Measurements from ENCODE around the gene SMCR8. TPM values are rescaled to one million over a fixed set of nuclear protein-coding genes. Genes with fewer than 3 reads are reported as not detected.
A peak's percentile ranks its signal among the peaks of the same experiment; 100 is the strongest.

The SMCR8 gene
- polyA plus RNA-seq, 3 donors = 2.4 to 24.4 (median 5.3) TPM

GRCh38 chr17:18353541-18353940, 38.4 kb downstream of the SMCR8 start:
- Histone ChIP-seq H3K9ac (ENCODE audit: insufficient read depth, low read length, poor library complexity, severe bottlenecking) (no peak overlapping the region), H3K4me3 (replicated peaks in 1 of 3; ENCODE audit: low read depth in 2 of 3, low read length in 3 of 3) (no peak overlapping the region), H3K79me2 (ENCODE audit: insufficient read depth, low read length) (no peaks in the 10 kb centered on the region), H3K36me3 (replicated peaks in 1 of 2; ENCODE audit: control insufficient read depth in 1 of 2, insufficient read depth in 2 of 2, low read length in 2 of 2) (peaks cover 18 to 22% of the 10 kb centered on the region in 2 donors), H3K27ac (ENCODE audit: low read depth in 1 of 2, low read length in 2 of 2) (no peak overlapping the region), H4K20me1 (ENCODE audit: insufficient read depth, low read length) (no peaks in the 10 kb centered on the region), H2AFZ (ENCODE audit: insufficient read depth, low read depth, low read length, poor library complexity, severe bottlenecking) (no peak overlapping the region), H3K4me2 (replicated peaks; ENCODE audit: extremely low read depth, low read length, poor library complexity, severe bottlenecking) (no peak overlapping the region), H3K4me1 (ENCODE audit: control insufficient read depth in 1 of 2, insufficient read depth in 2 of 2, low read length in 2 of 2) (peaks cover 14% of the 10 kb centered on the region in 2 donors), H3K27me3 (ENCODE audit: control insufficient read depth in 2 of 2, insufficient read depth in 2 of 2, low read length in 2 of 2) (no peaks in the 10 kb centered on the region), H3K9me3 (replicated peaks in 1 of 2; ENCODE audit: control insufficient read depth in 1 of 2, insufficient read depth in 1 of 2, low read length in 2 of 2) (no peaks in the 10 kb centered on the region)
- H3K36me3 Mint-ChIP-seq = peaks cover 23 to 42% of the 10 kb centered on the region in 2 donors
- intact Hi-C loops (cut with micrococcal nuclease) = no loop called here
- WGBS (ENCODE audit: insufficient coverage) = no CpG with 5 or more reads among the region's 6 CpGs
- peak overlapping the region in 1 of 7 donors; percentile 10 for H3K27ac Mint-ChIP-seq
- TF ChIP-seq, protein P1, sequence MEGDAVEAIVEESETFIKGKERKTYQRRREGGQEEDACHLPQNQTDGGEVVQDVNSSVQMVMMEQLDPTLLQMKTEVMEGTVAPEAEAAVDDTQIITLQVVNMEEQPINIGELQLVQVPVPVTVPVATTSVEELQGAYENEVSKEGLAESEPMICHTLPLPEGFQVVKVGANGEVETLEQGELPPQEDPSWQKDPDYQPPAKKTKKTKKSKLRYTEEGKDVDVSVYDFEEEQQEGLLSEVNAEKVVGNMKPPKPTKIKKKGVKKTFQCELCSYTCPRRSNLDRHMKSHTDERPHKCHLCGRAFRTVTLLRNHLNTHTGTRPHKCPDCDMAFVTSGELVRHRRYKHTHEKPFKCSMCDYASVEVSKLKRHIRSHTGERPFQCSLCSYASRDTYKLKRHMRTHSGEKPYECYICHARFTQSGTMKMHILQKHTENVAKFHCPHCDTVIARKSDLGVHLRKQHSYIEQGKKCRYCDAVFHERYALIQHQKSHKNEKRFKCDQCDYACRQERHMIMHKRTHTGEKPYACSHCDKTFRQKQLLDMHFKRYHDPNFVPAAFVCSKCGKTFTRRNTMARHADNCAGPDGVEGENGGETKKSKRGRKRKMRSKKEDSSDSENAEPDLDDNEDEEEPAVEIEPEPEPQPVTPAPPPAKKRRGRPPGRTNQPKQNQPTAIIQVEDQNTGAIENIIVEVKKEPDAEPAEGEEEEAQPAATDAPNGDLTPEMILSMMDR (IDR thresholded peaks at IDR 0.05) = no peak
- H3K4me1 Mint-ChIP-seq = peaks cover 10% of the 10 kb centered on the region
- H3K9me3 Mint-ChIP-seq = no peaks in the 10 kb centered on the region
- H3K27me3 Mint-ChIP-seq (ENCODE audit: low read depth in 3 of 3) = peaks cover 0 to 2% (median 0%) of the 10 kb centered on the region in 3 donors
- H3K4me3 Mint-ChIP-seq = no peak overlapping the region
- no peak for DNase-seq

DNA sequence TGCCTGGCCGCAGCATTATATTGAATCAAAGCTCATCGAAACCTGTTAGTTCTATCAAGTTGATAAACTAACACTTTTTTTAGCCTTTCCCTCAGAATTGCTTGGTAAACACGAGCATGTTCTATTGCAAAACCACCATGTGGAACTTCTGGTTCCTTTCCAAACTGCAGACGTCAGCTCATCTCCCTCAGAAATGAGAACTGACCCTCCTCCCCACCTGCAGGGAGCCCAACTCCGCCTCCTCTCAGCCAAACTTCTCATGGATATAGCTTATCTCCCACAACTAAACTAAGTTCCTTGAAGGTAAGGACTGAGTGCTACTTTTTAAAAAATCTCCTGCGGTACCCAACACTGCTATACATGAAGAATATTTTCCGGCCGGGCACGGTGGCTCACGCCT, 41.5 kb downstream of the SMCR8 start:
- TF ChIP-seq, protein P1 (IDR thresholded peaks at IDR 0.05) = no peak
- intact Hi-C loops (cut with micrococcal nuclease) = no loop called here
- Histone ChIP-seq H2AFZ (ENCODE audit: insufficient read depth, low read depth, low read length, poor library complexity, severe bottlenecking) (peak overlapping the region; percentile 68), H3K9me3 (replicated peaks in 1 of 2; ENCODE audit: control insufficient read depth in 1 of 2, insufficient read depth in 1 of 2, low read length in 2 of 2) (no peaks in the 10 kb centered on the region), H3K79me2 (ENCODE audit: insufficient read depth, low read length) (no peaks in the 10 kb centered on the region), H4K20me1 (ENCODE audit: insufficient read depth, low read length) (no peaks in the 10 kb centered on the region), H3K27me3 (ENCODE audit: control insufficient read depth in 2 of 2, insufficient read depth in 2 of 2, low read length in 2 of 2) (no peaks in the 10 kb centered on the region), H3K27ac (ENCODE audit: low read depth in 1 of 2, low read length in 2 of 2) (peak overlapping the region; percentile 54 to 58), H3K4me3 (replicated peaks in 1 of 3; ENCODE audit: low read depth in 2 of 3, low read length in 3 of 3) (peak overlapping the region in 1 of 3 experiments; percentile 3), H3K4me2 (replicated peaks; ENCODE audit: extremely low read depth, low read length, poor library complexity, severe bottlenecking) (peak overlapping the region; percentile 48), H3K4me1 (ENCODE audit: control insufficient read depth in 1 of 2, insufficient read depth in 2 of 2, low read length in 2 of 2) (peaks cover 14% of the 10 kb centered on the region in 2 donors), H3K9ac (ENCODE audit: insufficient read depth, low read length, poor library complexity, severe bottlenecking) (no peak overlapping the region), H3K36me3 (replicated peaks in 1 of 2; ENCODE audit: control insufficient read depth in 1 of 2, insufficient read depth in 2 of 2, low read length in 2 of 2) (peaks cover 15 to 20% of the 10 kb centered on the region in 2 donors)
- peak overlapping the region; percentile 74 to 90 (median 85) for H3K27ac Mint-ChIP-seq
- H3K4me3 Mint-ChIP-seq = peak overlapping the region in 1 of 2 donors; percentile 67
- peak; percentile 39 to 60 (median 50) for DNase-seq
- peaks cover 20 to 41% of the 10 kb centered on the region in 2 donors for H3K36me3 Mint-ChIP-seq
- peaks cover 10% of the 10 kb centered on the region for H3K4me1 Mint-ChIP-seq
- 68% methylated on average over 9 of the region's 10 CpGs for WGBS (ENCODE audit: insufficient coverage)
- H3K27me3 Mint-ChIP-seq (ENCODE audit: low read depth in 3 of 3) = peaks cover 0 to 2% (median 0%) of the 10 kb centered on the region in 3 donors
- H3K9me3 Mint-ChIP-seq = no peaks in the 10 kb centered on the region

Data from CD14-positive monocyte (primary cell).